Sigmoid colon (tissue), 4 donors: ENCODE measurements around the gene OLFML1.

Experiments used
- EP300 ChIP-seq, 4 donors: sonication (generic); formaldehyde crosslinking; IDR thresholded peaks; one replicate each; pipeline ENCODE4 v1.6.1; 2017; ENCODE audit warnings: antibody characterized with exemption in 4 of 4
- POLR2A ChIP-seq, 2 donors: fragments of 450-650 bp; IDR thresholded peaks; one replicate each; pipeline ENCODE4 v1.6.1; 2016; ENCODE audit warnings: antibody characterized with exemption in 2 of 2, mild to moderate bottlenecking in 2 of 2, moderate library complexity in 2 of 2
- POLR2AphosphoS5 ChIP-seq, 4 donors: sonication (generic); formaldehyde crosslinking; IDR thresholded peaks; one replicate each; pipeline ENCODE4 v1.6.1; 2017; ENCODE audit warnings: antibody characterized with exemption in 4 of 4
- TF ChIP-seq, protein P1 (sequence below), 4 experiments: fragments of 450-650 bp in 3 of 4; fragments of 200-600 bp in 1 of 4; IDR thresholded peaks; one replicate each; pipeline ENCODE4 v1.5.1; 2016 to 2019; ENCODE audit warnings: antibody characterized with exemption in 4 of 4, mild to moderate bottlenecking in 3 of 4, moderate library complexity in 2 of 4

DNA sequence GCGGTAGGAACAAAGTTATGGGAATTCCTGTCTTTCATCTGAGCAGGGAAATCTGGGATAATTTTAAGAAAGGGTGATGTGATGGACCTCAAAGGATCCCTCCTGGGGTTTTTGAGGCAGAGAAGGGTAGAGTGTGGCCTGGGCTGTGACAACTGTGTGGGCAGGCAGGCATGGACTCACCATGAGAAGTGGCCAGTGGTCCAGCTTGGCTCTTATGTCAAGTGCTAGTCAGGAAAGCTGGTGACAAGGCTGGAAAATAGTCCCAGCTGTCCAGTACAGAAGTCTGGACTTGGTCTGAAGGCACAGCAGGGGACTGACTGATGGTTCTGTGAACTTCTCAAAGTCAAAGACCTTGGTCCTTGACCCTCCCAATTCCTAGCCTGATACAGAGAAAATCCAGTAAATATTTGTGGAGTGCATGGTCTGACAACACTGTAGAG is 30.2 kb downstream of the OLFML1 start:
- TF ChIP-seq POLR2A (IDR thresholded peaks at IDR 0.05) (no peak), EP300 (IDR thresholded peaks at IDR 0.05) (no peak), POLR2AphosphoS5 (IDR thresholded peaks at IDR 0.05) (no peak)
- TF ChIP-seq, protein P1, sequence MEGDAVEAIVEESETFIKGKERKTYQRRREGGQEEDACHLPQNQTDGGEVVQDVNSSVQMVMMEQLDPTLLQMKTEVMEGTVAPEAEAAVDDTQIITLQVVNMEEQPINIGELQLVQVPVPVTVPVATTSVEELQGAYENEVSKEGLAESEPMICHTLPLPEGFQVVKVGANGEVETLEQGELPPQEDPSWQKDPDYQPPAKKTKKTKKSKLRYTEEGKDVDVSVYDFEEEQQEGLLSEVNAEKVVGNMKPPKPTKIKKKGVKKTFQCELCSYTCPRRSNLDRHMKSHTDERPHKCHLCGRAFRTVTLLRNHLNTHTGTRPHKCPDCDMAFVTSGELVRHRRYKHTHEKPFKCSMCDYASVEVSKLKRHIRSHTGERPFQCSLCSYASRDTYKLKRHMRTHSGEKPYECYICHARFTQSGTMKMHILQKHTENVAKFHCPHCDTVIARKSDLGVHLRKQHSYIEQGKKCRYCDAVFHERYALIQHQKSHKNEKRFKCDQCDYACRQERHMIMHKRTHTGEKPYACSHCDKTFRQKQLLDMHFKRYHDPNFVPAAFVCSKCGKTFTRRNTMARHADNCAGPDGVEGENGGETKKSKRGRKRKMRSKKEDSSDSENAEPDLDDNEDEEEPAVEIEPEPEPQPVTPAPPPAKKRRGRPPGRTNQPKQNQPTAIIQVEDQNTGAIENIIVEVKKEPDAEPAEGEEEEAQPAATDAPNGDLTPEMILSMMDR (IDR thresholded peaks at IDR 0.05) = no peak
